Measurements from ENCODE around the gene C20orf144. TPM values are rescaled to one million over a fixed set of nuclear protein-coding genes. Genes with fewer than 3 reads are reported as not detected.

Gene C20orf144
- total and polyA plus RNA-seq, 9 of the 15 experiments (the other 6 are each of a cell fraction or from before 2014, with no cell fraction given), result 0.04 to 0.23 (median 0.11) TPM; not detected in 2

GRCh38 chr20:33688938-33689424 lies 26.9 kb downstream of the C20orf144 start (continued):
- no peak for TF ChIP-seq CREB3 (tag; conservative IDR thresholded peaks at IDR 0.05; ENCODE audit: low read depth)
- no peak for TF ChIP-seq ZNF316 (IDR thresholded peaks at IDR 0.05)
- peak; percentile 95 for TF ChIP-seq EP300 (IDR thresholded peaks at IDR 0.05; ENCODE audit: low read length)
- no peak for TF ChIP-seq STAT5B (CRISPR knock-in tag; IDR thresholded peaks at IDR 0.05)
- no peak for TF ChIP-seq KAT2B (IDR thresholded peaks at IDR 0.05; ENCODE audit: low read depth, low read length)
- no peak for TF ChIP-seq SIN3A (IDR thresholded peaks at IDR 0.05; ENCODE audit: borderline replicate concordance in 2 of 2, control insufficient read depth in 1 of 2, low read depth in 2 of 2, low read length in 2 of 2)
- no peak for TF ChIP-seq VEZF1 (CRISPR knock-in tag; IDR thresholded peaks at IDR 0.05)
- no peak for TF ChIP-seq TSHZ1 (CRISPR knock-in tag; IDR thresholded peaks at IDR 0.05)
- TF ChIP-seq MED1 (CRISPR knock-in tag; IDR thresholded peaks at IDR 0.05; ENCODE audit: borderline replicate concordance), result no peak
- TF ChIP-seq UBTF (IDR thresholded peaks at IDR 0.05; ENCODE audit: borderline replicate concordance in 1 of 2, low read depth in 2 of 2, low read length in 2 of 2), result no peak
- TF ChIP-seq PHF8 (IDR thresholded peaks at IDR 0.05; ENCODE audit: borderline replicate concordance, low read length), result no peak
- no peak for TF ChIP-seq PHF21A (IDR thresholded peaks at IDR 0.05; ENCODE audit: borderline replicate concordance, low read depth)
- no peak for TF ChIP-seq STAT6 (CRISPR knock-in tag; IDR thresholded peaks at IDR 0.05)
- TF ChIP-seq NFE2L1 (tag; IDR thresholded peaks at IDR 0.05; ENCODE audit: borderline replicate concordance, low read depth), result no peak

All from K562 (cell line).